Activated CD8-positive, alpha-beta memory T cell treated with anti-CD3 and anti-CD28 coated beads, Interleukin-2, amount 10 ng/mL, durations not matched to agents 7 days and 5 days (primary cell): ENCODE data around the gene SMCR8. TPM values are rescaled to one million over a fixed set of nuclear protein-coding genes. Genes with fewer than 3 reads are reported as not detected.
"Not testable (repeated sequence)": the region's sequence is repeated elsewhere in the genome, so short reads cannot be mapped to it uniquely, and the experiment has no call there.

Experiments
- ATAC-seq: fragments of 150-1000 bp; cut with Tn5 transposase; one replicate; pipeline ENCODE4 v1.10.0; 2021; ENCODE audit warnings: moderate library complexity
- CTCF ChIA-PET: fragments of 350-600 bp; sonication (Branson Sonifier 250); formaldehyde crosslinking; loops from one replicate; lab custom pipeline; 2021; ENCODE audit warnings: antibody characterized with exemption; lab: Charles Lee
- DNase-seq: peaks from one replicate; pipeline ENCODE4 v3.0.0-alpha.2; 2020
- H3K27ac Mint-ChIP-seq: one replicate; pipeline ENCODE4 v1.8.0; 2021; ENCODE audit warnings: mild to moderate bottlenecking, mixed read lengths
- H3K27me3 Mint-ChIP-seq: one replicate; pipeline ENCODE4 v1.8.0; 2021; ENCODE audit warnings: mixed read lengths
- H3K36me3 Mint-ChIP-seq: one replicate; pipeline ENCODE4 v1.8.0; 2021; ENCODE audit warnings: mild to moderate bottlenecking, mixed read lengths
- H3K4me1 Mint-ChIP-seq: one replicate; pipeline ENCODE4 v1.8.0; 2021; ENCODE audit warnings: mixed read lengths
- H3K4me3 Mint-ChIP-seq: one replicate; pipeline ENCODE4 v1.8.0; 2021; ENCODE audit warnings: mild to moderate bottlenecking, moderate library complexity, mixed read lengths
- H3K9me3 Mint-ChIP-seq: one replicate; pipeline ENCODE4 v1.8.0; 2022; ENCODE audit warnings: low read depth, mixed read lengths
- microRNA-seq: library from miRNA; unstranded; fragments of <30 nt; microRNA quantifications from one replicate; pipeline ENCODE4 v1.2.0, GENCODE V29; 2022
- total RNA-seq, 2 experiments: library from RNA; stranded (reverse); gene quantifications; one replicate each; pipeline ENCODE4 v1.2.3, GENCODE V29; 2021

SMCR8 gene
- total RNA-seq, 2 experiments from 2014 or later = 27.5 to 31.3 TPM

- not testable (repeated sequence) for H3K9me3 Mint-ChIP-seq, ATAC-seq, H3K36me3 Mint-ChIP-seq, H3K4me3 Mint-ChIP-seq, DNase-seq, H3K27ac Mint-ChIP-seq
- Mint-ChIP-seq H3K4me1 (peaks cover 31% of the 10 kb centered on the region), H3K27me3 (peaks cover 11% of the 10 kb centered on the region)
- CTCF ChIA-PET = interaction anchor here (1.5 kb wide), 1 partner anchor 10 kb away, joined by 3 read pairs; the partner anchor contains the start of gene SHMT1
Measured at GRCh38 chr17:18373181-18373580, 58.1 kb downstream of the SMCR8 start.

GRCh38 chr17:18374216-18374615 lies 59.1 kb downstream of the SMCR8 start:
- peaks cover 31% of the 10 kb centered on the region for H3K4me1 Mint-ChIP-seq
- no peak for DNase-seq
- CTCF ChIA-PET = no interaction called here
- H3K27ac Mint-ChIP-seq = no peak overlapping the region
- ATAC-seq = no peak
- H3K36me3 Mint-ChIP-seq = peaks cover 2% of the 10 kb centered on the region
- H3K4me3 Mint-ChIP-seq = no peak overlapping the region
- H3K9me3 Mint-ChIP-seq = peaks cover 2% of the 10 kb centered on the region
- H3K27me3 Mint-ChIP-seq = peaks cover 11% of the 10 kb centered on the region

Small RNA genes lying within 50 kb of the gene (microRNA-seq; reads per million reads assigned to microRNA genes)
- not detected for gene MIR6778

Other genes with a start within 250 kb of the SMCR8 start
- 10 to 100 TPM; 54.5 to 57.0 TPM for gene DRG2, start 227.3 kb upstream of the SMCR8 start, total RNA-seq
- 1 to 10 TPM in 1 of 2 experiments, under 1 TPM in 1; 0.82 to 1.2 TPM for gene MYO15A, start 206.5 kb upstream of the SMCR8 start, total RNA-seq
- gene ALKBH5, start 131.5 kb upstream of the SMCR8 start, total RNA-seq = 100 to 1,000 TPM; 111 to 126 TPM
- 10 to 100 TPM; 23.8 to 24.8 TPM for gene LLGL1, start 89.7 kb upstream of the SMCR8 start, total RNA-seq
- 100 to 1,000 TPM; 338 to 357 TPM for gene FLII, start 56.6 kb upstream of the SMCR8 start, total RNA-seq
- 1 to 10 TPM; 8.4 to 10.0 TPM for gene MIEF2, start 54.6 kb upstream of the SMCR8 start, total RNA-seq
- 10 to 100 TPM; 75.9 to 78.4 TPM for gene TOP3A, start 299 bp upstream of the SMCR8 start, total RNA-seq
- gene SHMT1, start 48.3 kb downstream of the SMCR8 start, total RNA-seq = 10 to 100 TPM; 60.3 to 66.5 TPM
- not detected for gene EVPLL, start 62.5 kb downstream of the SMCR8 start, total RNA-seq
- 10 to 100 TPM in 1 of 2 experiments, 1 to 10 TPM in 1; 1.1 to 10.7 TPM for gene LGALS9C, start 161.5 kb downstream of the SMCR8 start, total RNA-seq